NCI-H82 (cell line): ENCODE data around the gene IRGM.
A peak's percentile ranks its signal among the peaks of the same experiment; 100 is the strongest.
"Not testable (repeated sequence)": the region's sequence is repeated elsewhere in the genome, so short reads cannot be mapped to it uniquely, and the experiment has no call there.

ENCODE experiments used
- DNase-seq: peaks from one replicate; lab custom pipeline; 2025; lab: John Stamatoyannopoulos, UW

Gene IRGM, protein sequence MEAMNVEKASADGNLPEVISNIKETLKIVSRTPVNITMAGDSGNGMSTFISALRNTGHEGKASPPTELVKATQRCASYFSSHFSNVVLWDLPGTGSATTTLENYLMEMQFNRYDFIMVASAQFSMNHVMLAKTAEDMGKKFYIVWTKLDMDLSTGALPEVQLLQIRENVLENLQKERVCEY

DNA sequence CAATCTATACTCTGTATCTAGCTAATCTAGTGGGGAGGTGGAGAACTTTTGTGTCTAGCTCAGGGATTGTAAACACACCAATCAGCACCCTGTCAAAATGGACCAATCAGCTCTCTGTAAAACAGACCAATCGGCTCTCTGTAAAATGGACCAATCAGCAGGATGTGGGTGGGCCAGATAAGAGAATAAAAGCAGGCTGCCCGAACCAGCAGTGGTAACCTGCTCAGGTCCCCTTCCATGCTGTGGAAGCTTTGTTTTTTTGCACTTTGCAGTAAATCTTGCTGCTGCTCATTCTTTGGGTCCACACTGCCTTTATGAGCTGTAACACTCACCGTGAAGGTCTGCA, at the start of gene IRGM:
IRGM (plus strand) TSS at position 214 of the 346 bp plus-strand sequence. CDS start 1,603 bp downstream, outside the sequence.
- not testable (repeated sequence) for DNase-seq

DNA sequence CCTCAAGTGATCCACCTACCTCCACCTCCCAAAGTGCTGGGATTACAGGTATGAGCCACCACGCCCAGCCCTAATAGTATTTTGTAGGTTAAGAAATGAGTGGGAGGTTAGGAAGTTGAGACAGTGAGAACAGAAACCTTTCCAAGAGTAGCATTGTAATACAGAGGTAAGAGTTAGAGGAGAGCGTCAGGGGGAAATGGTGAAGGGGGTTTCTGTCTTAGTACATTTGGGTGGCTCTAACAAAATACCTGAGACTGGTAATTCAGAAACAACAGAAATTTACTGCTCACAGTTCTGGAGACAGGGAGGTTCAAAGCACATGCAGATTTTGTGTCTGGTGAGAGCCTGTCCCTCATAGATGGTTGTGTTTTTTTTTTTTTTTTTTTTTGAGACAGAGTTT, 48.9 kb upstream of the IRGM start:
- no peak for DNase-seq

GRCh38 chr5:150801117-150801927, 45.0 kb upstream of the IRGM start:
- DNase-seq: peak; percentile 75

DNA sequence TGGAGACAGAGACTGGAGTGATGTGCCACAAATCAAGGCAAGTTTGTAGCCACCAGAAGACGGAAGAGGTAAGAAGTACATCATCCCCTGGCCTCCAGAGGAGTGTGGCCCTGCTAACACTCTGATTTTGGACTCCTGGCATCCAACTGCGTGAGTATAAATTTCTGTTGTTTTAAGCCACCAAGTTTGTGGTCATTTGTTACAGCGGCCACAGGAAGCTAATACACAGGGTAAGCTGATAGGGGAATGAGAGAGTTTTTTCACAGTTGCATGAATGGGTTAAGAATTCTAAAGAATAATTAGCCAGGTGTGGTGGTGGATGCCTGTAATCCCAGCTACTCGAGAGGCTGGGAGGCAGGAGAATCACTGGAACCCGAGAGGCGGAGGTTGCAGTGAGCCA, 41.9 kb upstream of the IRGM start:
- DNase-seq: no peak

GRCh38 chr5:150809363-150809762, 37.0 kb upstream of the IRGM start:
- DNase-seq: no peak

GRCh38 chr5:150815010-150815409, 31.3 kb upstream of the IRGM start:
- no peak for DNase-seq

DNA sequence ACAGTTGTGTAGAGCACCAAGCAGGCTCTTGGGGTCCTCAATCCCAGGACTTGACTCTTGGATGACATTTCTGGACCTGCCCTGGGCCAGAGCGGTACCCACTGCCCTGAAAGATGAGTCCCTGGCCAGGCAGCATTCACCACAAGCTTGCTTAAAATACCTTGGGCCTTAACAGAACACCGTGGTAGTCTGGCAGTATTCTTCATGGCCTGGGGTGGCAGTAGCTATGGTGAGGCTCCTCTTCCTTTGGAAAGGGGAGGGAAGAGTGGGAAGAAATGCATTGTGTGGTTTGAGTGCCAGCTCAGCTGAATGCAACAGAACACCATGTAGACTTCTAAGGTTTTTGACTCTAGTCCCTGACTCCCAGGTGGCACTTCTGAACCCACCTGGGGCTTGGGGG, 29.4 kb upstream of the IRGM start:
- no peak for DNase-seq

DNA sequence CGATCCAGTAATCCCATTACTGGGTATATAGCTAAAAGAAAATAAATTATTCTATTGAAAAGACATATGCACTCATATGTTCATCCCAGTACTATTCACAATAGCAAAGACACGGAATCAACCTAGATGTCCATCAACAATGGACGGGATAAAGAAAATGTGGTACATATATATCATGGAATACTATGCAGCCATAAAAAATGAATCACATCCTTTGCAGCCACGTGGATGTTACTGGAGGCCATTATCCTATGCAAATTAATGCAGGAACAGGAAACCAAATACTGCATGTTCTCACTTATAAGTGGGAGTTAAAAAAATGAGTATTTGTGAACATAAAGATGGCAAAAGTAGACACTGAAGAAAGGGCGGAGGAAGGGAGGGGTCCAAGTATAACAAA, 16.6 kb upstream of the IRGM start:
- DNase-seq: no peak

GRCh38 chr5:150831821-150832220, 14.5 kb upstream of the IRGM start:
- DNase-seq: not testable (repeated sequence)

DNA sequence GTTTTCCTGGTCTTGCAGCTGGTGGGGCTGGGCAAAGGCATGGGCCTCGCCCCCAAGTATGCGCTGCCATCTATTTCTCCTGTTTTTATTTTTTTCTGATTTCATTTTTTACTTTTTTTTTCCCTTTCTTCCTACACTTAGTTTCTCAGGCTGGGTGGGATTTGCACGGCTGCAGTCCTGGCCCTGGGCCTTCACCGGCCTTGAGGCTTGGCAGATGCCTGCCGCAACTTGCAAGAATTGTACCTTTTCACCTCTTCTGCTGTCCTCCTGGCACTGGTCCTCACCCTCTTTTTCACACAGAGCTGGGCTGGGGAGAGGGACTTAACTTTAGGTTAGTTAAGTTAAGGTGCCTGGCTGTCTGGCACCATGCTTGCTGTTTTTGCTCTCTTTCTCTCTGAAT, 10.3 kb upstream of the IRGM start:
- DNase-seq: no peak

DNA sequence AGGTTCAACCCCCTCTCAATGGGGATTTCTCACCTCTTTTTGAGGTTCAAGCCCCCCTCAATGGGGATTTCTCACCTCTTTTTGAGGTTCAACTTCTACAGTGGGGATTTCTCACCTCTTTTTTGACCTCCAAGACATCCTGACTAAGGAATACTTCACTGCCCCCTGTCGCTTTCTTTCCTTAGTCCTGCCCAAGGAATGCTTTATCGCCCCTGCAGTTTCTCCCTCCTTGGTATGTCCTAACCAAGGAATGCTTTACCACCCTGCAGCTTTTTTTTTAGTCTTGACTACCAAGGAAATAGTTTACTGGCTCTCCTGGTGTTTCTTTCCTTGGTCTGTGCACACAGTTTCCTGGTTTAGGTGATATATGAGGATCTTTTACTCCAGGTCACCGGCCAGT, 9.6 kb upstream of the IRGM start:
- no peak for DNase-seq

DNA sequence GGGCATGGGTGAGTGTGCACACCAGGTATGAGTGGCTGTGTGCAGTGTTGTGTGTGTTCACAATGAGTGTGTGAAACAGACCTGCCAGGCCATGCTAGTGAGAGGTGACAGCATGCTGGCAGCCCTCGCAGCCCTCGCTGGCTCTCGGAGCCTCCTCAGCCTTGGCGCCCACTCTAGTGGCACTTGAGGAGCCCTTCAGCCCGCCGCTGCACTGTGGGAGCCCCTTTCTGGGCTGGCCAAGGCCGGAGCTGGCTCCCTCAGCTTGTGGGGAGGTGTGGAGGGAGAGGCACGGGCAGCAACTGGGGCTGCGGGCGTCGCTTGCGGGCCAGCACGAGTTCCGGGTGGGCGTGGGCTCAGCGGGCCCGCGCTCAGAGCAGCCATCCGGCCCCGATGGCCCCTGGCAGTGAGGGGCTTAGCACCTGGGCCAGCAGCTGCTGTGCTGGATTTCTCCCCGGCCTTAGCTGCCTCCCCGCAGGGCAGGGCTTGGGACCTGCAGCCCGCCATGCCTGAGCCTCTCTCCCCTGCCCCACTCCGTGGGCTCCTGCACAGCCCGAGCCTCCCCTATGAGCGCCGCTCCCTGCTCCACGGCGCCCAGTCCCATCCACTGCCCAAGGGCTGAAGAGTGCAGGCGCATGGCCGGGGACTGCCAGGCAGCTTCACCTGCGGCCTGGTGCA, 999 bp upstream of the IRGM start:
- DNase-seq: not testable (repeated sequence)

DNA sequence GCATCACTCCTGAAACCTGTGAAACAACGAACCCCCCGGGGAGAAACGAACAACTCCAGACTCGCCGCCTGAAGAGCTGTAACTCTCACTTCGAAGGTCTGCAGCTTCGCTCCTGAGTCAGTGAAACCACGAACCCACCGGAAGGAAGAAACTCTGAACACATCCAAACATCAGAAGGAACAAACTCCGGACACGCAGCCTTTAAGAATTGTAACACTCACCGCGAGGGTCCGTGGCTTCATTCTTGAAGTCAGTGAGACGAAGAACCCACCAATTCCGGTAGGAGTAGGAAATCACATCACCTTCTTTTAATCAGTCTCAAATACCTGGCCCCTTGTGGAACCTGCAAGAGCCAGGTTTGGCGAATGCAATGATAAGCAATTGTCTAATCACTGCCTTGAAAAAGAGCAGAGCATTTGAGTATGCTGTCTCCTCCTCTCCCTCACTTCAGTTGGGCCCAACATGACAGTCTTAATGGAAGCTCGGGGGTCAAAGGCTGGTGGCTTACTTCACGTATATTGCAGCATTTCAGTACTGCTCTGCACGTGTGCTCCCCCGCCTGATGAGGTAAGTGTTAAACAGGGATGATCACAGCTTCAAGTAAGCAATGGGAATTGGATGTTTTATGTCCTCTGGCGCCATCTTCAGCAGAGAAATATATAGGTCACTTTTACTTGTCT, 473 bp downstream of the IRGM start:
- peak; percentile 85 for DNase-seq

DNA sequence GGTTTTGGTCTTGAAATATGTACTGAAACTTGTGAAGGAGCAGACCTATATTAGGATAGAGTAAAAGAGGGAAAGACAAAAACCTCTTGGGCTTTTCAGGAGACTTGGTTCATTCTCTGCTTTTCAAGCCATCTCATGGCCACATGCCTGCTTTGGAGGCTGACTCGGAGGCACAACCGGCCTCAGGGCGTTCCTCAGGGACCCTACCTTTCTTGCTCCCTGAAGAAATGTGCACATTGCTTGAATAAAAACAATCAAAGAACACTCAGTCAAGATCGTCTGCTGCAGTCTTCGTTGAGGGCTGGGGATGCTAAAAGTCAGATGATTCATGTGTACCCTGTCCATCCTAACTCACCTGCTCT, 994 bp downstream of the IRGM start:
- no peak for DNase-seq

DNA sequence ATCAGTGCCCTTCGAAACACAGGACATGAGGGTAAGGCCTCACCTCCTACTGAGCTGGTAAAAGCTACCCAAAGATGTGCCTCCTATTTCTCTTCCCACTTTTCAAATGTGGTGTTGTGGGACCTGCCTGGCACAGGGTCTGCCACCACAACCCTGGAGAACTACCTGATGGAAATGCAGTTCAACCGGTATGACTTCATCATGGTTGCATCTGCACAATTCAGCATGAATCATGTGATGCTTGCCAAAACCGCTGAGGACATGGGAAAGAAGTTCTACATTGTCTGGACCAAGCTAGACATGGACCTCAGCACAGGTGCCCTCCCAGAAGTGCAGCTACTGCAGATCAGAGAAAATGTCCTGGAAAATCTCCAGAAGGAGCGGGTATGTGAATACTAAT, 1.9 kb downstream of the IRGM start:
- DNase-seq: no peak

- DNase-seq: no peak
Observed at GRCh38 chr5:150851039-150851438, 4.7 kb downstream of the IRGM start.

- DNase-seq: no peak
Observed at GRCh38 chr5:150853561-150853960, 7.2 kb downstream of the IRGM start.

DNA sequence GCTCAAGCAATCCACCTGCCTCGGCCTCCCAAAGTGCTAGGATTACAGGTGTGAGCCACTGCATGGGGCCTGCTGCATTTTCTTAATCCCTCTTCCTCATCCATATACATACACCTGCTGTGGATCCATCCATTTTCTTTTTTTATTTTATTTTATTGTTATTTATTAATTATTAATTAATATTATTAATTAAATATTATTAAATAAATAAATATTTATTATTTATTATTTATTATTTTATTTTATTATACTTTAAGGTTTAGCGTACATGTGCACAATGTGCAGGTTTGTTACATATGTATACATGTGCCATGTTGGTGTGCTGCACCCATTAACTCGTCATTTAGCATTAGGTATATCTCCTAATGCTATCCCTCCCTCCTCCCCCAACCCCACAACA, 10.4 kb downstream of the IRGM start:
- not testable (repeated sequence) for DNase-seq

- DNase-seq: no peak
Observed at GRCh38 chr5:150860246-150860821, 14.0 kb downstream of the IRGM start.

DNA sequence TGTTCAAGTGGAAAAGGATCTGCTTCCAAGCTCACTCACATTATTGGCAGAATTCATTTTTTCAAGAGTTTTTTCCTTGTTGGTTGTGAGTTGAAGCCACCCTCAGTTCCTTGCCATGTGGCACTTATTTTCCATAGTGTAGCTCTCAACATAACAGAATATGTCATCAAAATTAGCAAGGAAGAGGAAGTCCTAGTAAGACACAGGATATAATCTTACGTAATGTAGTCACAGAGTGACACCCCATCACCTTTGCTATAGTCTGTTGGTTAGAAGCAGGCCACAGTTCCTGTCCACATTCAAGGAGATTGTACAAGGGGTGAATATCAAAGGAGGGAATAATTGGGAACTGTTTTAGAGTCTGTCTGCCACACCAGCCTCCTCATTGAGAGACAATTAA, 15.7 kb downstream of the IRGM start:
- no peak for DNase-seq

GRCh38 chr5:150879358-150879757, 33.0 kb downstream of the IRGM start:
- no peak for DNase-seq
